GM13977 (cell line): ENCODE results near the gene CNTN5.

Source experiments
- DNase-seq: peaks from one replicate; pipeline ENCODE4 v3.0.0; 2012; ENCODE audit warnings: low spot score
- in situ Hi-C: fragments of 300-500 bp; cut with MboI; formaldehyde crosslinking; loops from one replicate; pipeline ENCODE4 v1.12.0; 2022; ENCODE audit warnings: low sequenced_read_pairs, low pct_unique_long_range_greater_than_20kb, mixed read lengths, inconsistent platforms; ENCODE audit not compliant: unreplicated experiment
- TF ChIP-seq, protein P1 (sequence below): IDR thresholded peaks from 2 replicates; pipeline ENCODE4 v1.5.1; 2012; ENCODE audit warnings: mild to moderate bottlenecking, control low read depth; ENCODE audit not compliant: insufficient read depth; ENCODE audit errors: extremely low read depth, missing control alignments

The CNTN5 gene

DNA sequence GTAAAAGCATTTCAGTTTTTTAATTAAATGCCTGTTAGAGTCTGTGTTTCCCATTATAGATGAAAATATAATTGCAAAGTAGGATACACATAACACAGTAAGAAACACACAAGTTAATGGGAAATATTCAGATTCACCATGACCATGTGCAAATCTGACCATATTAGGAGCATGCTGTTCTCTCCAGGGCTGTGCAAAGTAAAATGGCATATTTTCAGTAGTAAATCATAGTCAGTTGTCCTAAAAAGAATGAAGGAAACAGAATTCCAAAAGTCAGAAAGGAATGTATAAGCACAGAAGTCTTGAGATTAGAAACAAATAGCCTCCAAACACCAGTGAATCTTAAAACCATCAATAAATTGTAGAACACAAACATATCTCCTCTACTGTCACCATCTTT is 44.4 kb downstream of the CNTN5 start:
- in situ Hi-C loops = no loop called here
- DNase-seq = no peak
- TF ChIP-seq, protein P1, sequence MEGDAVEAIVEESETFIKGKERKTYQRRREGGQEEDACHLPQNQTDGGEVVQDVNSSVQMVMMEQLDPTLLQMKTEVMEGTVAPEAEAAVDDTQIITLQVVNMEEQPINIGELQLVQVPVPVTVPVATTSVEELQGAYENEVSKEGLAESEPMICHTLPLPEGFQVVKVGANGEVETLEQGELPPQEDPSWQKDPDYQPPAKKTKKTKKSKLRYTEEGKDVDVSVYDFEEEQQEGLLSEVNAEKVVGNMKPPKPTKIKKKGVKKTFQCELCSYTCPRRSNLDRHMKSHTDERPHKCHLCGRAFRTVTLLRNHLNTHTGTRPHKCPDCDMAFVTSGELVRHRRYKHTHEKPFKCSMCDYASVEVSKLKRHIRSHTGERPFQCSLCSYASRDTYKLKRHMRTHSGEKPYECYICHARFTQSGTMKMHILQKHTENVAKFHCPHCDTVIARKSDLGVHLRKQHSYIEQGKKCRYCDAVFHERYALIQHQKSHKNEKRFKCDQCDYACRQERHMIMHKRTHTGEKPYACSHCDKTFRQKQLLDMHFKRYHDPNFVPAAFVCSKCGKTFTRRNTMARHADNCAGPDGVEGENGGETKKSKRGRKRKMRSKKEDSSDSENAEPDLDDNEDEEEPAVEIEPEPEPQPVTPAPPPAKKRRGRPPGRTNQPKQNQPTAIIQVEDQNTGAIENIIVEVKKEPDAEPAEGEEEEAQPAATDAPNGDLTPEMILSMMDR = no peak

DNA sequence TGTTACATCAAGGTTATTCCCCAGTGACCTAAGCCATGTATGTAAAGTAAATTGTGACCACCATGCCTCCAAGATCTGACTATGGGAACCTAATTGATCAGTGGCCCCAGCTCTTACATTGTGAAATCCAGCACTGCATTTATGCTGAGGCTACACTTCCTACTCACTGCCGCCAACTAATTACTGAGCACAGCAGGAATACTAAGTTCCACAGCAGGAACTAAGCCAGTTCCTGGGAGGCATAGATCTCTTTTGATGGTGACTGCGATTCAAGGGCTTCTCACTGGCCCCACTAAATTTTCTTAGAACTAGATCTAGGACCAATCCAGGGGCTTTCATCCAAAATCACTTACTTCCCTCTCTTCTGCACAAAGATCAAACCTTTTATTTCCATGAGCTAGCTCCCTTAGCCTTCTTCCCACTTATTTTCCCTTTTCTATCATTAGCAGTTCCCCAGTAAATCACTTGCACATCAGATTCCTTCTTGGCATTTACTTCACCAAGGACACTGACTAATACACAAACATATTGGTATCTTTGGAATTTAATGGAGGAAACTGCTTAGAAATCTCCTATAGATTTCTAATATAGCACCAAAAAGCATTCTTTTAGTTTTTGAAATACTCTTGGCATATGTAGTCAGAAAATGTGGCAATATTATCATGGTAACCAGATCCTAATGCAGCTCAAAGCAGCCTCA is 46.0 kb downstream of the CNTN5 start:
- TF ChIP-seq, protein P1 = no peak
- DNase-seq = no peak
- in situ Hi-C loops = no loop called here

DNA sequence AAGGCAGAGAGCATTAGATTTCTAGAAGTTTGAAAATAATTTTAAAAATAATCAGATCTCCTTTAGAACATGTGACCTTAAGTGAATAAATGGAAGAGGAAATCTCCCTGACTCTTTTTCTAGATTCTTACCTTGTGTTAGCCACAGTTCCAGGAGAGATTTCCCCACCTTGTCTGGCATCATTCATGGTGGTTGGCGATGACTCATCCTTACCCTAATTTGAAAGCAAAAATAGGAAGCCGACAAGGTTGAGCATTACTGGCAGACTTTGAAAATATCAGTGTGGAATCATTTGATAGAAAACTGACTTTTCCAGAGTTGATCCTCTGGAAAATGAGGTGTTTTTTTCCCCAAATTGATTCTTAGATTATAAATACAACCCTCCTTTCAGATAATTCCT is 48.1 kb downstream of the CNTN5 start:
- no peak for DNase-seq
- in situ Hi-C loops = no loop called here
- TF ChIP-seq, protein P1 = no peak

DNA sequence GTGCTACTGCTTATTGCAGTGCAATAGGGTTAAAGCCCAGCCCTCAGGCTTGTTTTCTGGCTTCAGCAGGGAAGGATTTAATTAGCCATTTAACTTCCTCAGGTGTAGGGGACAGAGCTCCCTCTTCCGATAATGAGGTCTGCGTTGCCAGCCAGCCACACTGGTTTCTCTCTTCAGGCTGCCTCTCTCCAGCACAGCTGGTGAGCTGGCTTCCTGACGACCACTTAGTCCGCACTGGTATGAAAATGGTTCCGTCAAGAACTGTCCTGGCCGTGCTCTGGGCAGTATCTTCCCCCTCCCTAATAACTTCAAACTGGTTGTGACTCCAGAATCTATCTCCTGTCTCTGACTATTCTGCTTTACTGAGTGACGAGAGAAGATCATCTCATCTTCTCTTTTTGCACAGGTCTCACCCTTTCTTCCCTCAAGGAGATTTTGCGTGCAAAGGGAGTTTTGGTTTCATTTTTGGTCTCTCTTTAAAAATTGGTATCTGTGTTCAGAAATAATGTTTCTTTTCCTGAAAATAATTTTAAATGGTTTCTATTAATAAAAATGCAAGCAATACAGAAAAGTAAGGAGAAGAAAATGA is 49.2 kb downstream of the CNTN5 start:
- in situ Hi-C loops = no loop called here
- TF ChIP-seq, protein P1 = no peak
- no peak for DNase-seq

DNA sequence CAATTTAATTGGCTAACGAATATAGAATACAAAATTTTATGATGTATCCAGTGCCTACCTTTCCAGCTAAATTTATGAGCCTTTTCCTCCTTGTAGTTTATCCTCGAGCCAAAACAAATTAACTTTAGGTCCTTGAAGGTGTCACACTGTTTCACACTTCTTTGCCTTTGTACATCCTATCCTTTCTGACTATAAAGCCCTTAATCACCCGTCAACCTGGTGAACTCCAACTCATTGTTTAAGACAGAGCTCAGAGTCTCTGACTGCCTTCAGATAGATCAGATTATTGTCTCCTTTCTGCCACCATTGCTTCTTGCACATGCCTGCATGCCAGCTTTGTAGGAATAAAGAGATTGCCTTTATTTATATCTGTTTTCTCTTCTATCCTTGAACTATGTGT is 58.8 kb downstream of the CNTN5 start:
- TF ChIP-seq, protein P1 = no peak
- no peak for DNase-seq
- in situ Hi-C loops = no loop called here

DNA sequence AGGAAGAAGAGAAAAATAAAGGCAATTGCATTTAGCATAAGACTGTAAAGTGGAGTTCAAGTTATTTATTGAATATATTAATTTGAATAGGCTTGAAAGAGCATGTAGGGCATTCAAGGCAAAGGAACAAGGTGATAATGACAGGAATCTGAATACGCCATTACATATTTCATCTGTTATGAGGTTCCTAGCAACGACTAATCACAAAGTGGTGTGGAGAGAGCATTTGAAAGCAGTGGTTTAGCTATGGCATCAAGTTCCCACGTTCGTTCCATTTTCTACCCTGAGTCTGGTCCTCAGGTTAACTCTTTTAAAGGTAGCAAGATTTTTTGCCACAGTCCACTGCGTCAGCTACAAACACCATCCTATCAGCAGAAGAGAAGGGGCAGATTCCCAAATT is 59.4 kb downstream of the CNTN5 start:
- TF ChIP-seq, protein P1 = no peak
- DNase-seq = no peak
- in situ Hi-C loops = no loop called here
